ENCODE measurements around the gene MUC4.
"Not testable (repeated sequence)": the region's sequence is repeated elsewhere in the genome, so short reads cannot be mapped to it uniquely, and the experiment has no call there.

Gene MUC4

GRCh38 chr3:195794708-195795107 is 17.0 kb downstream of the MUC4 start:
- DNase-seq (ENCODE audit: insufficient read length, low spot score) (no peak), FAIRE-seq (no peak)

GRCh38 chr3:195792621-195793020 is 19.1 kb downstream of the MUC4 start:
- not testable (repeated sequence) for FAIRE-seq; DNase-seq (ENCODE audit: insufficient read length, low spot score)

GRCh38 chr3:195790901-195791300 is 20.8 kb downstream of the MUC4 start:
- no peak for DNase-seq (ENCODE audit: insufficient read length, low spot score)
- no peak for FAIRE-seq

- DNase-seq (ENCODE audit: insufficient read length, low spot score) (no peak), FAIRE-seq (no peak)
Measured at GRCh38 chr3:195788711-195789581, 22.8 kb downstream of the MUC4 start.

GRCh38 chr3:195785781-195786405 is 25.8 kb downstream of the MUC4 start:
- not testable (repeated sequence) for DNase-seq (ENCODE audit: insufficient read length, low spot score); FAIRE-seq

- DNase-seq (ENCODE audit: insufficient read length, low spot score); FAIRE-seq: not testable (repeated sequence)
Measured at GRCh38 chr3:195784031-195784430, 27.7 kb downstream of the MUC4 start.

- FAIRE-seq; DNase-seq (ENCODE audit: insufficient read length, low spot score): not testable (repeated sequence)
Measured at GRCh38 chr3:195781236-195781635, 30.5 kb downstream of the MUC4 start.

- DNase-seq (ENCODE audit: insufficient read length, low spot score) (no peak), FAIRE-seq (no peak)
Measured at GRCh38 chr3:195777975-195778374, 33.8 kb downstream of the MUC4 start.

- FAIRE-seq: no peak
Measured at GRCh38 chr3:195774917-195775316, 36.8 kb downstream of the MUC4 start.

GRCh38 chr3:195773956-195774537 is 37.7 kb downstream of the MUC4 start:
- FAIRE-seq (no peak), DNase-seq (ENCODE audit: insufficient read length, low spot score) (no peak)

More at GRCh38 chr3:195774917-195775316, 36.8 kb downstream of the MUC4 start:
- DNase-seq (ENCODE audit: insufficient read length, low spot score): no peak

- DNase-seq (ENCODE audit: insufficient read length, low spot score) (no peak), FAIRE-seq (no peak)
Measured at GRCh38 chr3:195771646-195772300, 40.0 kb downstream of the MUC4 start.

GRCh38 chr3:195770841-195771645 is 40.7 kb downstream of the MUC4 start:
- FAIRE-seq: not testable (repeated sequence)

GRCh38 chr3:195770081-195770840 is 41.5 kb downstream of the MUC4 start:
- DNase-seq (ENCODE audit: insufficient read length, low spot score) (no peak), FAIRE-seq (no peak)

More at GRCh38 chr3:195770841-195771645, 40.7 kb downstream of the MUC4 start:
- not testable (repeated sequence) for DNase-seq (ENCODE audit: insufficient read length, low spot score)

GRCh38 chr3:195769551-195769950 is 42.2 kb downstream of the MUC4 start:
- DNase-seq (ENCODE audit: insufficient read length, low spot score): no peak
- FAIRE-seq: no peak

GRCh38 chr3:195768831-195769303 is 42.9 kb downstream of the MUC4 start:
- no peak for DNase-seq (ENCODE audit: insufficient read length, low spot score)
- FAIRE-seq: no peak

- no peak for DNase-seq (ENCODE audit: insufficient read length, low spot score)
Measured at GRCh38 chr3:195768414-195768813, 43.3 kb downstream of the MUC4 start.

GRCh38 chr3:195767792-195768191 is 43.9 kb downstream of the MUC4 start:
- no peak for DNase-seq (ENCODE audit: insufficient read length, low spot score)
- no peak for FAIRE-seq

More at GRCh38 chr3:195768414-195768813, 43.3 kb downstream of the MUC4 start:
- FAIRE-seq: no peak

- DNase-seq (ENCODE audit: insufficient read length, low spot score): no peak
- FAIRE-seq: no peak
Measured at GRCh38 chr3:195766671-195767070, 45.1 kb downstream of the MUC4 start.
